GM18505 (cell line): ENCODE measurements around the gene UBE2Q2.
"Not testable (repeated sequence)": the region's sequence is repeated elsewhere in the genome, so short reads cannot be mapped to it uniquely, and the experiment has no call there.

ENCODE experiments used
- ATAC-seq: cut with Tn5 transposase; IDR thresholded peaks from one replicate; pipeline ENCODE4 v1.9.1; 2021; ENCODE audit not compliant: unreplicated experiment
- POLR2A ChIP-seq: IDR thresholded peaks from 4 replicates; pipeline ENCODE4 v1.6.1; 2011; ENCODE audit warnings: borderline replicate concordance; ENCODE audit not compliant: insufficient read depth, insufficient read length; ENCODE audit errors: extremely low read depth

The UBE2Q2 gene

DNA sequence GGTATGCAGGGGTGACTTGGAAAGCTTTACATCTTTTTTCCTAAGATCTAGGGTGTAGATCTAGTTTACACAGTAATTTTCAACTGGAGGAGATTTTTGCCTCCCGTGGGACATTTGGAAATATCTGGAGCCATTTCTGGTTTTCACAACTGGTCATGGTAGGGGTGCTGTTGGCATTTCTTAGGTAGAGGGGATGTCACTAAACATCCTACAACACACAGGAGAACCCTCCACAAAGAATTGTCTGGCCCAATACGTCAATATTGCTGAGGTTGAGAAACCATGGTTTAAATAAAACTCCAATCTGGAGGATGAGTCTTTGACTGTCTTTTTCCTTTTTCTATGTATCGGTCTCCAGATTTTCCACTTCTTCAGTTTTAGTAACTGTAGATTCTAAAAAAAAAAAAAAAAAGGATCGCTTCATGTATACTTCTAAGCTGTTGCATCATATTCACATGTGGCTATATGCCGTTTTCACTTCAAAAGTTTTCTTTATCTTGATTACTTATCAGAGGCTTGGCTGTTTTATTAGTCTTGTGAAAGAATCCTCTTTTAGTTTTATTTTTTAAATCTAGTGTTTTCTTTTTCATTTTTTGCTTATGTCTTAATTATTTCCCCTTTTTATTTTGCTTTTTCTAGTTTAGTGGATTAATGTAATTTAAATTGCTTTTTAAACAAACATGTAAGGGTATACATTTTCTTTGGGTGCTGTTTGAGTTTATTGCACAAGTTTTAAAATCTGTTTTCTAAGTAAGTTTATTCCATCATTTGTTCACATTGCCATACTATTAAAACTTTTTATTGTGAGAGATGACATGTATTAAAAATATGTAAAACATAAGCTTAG lies 21.2 kb downstream of the UBE2Q2 start:
- no peak for ATAC-seq
- no peak for TF ChIP-seq POLR2A

DNA sequence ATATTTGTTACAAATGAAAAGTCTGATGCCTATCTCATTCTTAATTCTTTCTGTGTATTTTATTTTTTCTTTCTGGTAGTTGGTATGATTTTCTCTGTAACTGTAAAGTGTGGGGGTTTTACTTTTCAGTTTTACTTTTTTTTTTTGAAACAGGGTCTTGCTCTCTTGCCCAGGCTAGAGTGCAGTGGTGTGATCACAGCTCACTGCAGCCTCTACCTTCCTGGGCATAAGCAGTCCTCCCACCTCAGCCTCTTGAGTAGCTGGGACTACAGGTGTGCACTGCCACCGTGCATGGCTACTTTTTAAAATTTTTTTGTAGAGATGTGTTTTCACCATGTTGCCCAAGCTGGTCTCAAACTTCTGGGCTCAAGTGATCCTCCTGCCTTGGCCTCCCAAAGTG lies 22.8 kb downstream of the UBE2Q2 start:
- not testable (repeated sequence) for ATAC-seq

DNA sequence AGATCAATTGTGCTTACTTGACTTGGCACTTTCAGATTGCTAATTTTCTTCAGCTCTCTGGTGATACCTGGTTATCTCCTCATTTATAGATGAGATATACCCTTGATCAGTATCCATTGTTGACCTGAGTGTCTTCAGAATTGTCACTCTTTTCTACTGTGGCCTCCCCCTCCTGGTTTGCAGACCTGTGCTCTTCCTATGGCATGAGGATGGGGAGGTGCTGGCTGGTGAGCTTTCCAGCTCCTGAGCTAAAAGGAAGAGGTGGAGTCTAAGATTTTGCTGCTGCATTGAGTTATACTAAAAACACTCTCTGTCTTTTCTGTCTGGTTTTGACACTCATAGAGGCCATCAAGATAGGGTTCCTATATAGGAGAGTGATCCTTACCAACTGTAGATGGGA lies 23.7 kb downstream of the UBE2Q2 start:
- no peak for TF ChIP-seq POLR2A
- ATAC-seq, result no peak

DNA sequence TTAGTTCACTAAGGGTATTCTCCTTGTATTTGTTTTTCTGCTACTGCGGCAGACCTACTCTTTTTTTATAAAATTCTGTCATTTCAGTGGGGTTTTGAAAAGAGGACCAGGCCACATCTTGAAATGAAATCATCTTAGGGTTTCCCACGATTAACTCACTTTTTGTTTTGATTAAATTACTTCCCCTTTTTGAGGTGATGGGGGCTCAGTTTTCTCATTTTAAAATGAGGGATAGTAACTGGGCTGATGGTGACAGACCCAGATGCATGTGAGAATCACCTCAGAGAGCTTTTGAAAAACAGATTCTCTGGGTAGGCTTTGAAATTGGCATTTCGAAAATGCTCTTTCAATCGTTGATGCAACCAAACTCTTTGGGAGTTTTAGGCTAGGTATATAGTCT lies 24.2 kb downstream of the UBE2Q2 start:
- no peak for TF ChIP-seq POLR2A
- no peak for ATAC-seq

DNA sequence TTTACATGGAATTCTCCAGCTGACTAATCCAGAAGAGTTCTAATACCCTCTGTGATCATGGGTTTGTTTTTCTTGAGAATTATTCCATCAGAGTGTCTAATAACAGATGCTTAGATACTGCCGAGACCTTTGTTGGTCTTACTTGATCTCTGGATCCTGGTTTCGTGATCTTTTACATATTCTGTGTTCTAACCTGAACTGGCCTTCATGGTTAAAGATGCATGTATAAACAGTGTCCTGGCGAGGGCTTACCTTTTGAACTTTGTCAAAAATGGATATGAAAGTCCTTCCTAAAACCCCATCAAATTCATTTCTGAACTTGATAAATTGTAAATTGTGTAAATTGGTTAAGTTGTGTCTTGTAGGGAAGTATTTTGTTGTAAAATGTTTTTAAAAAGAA lies 24.8 kb downstream of the UBE2Q2 start:
- no peak for TF ChIP-seq POLR2A
- no peak for ATAC-seq

DNA sequence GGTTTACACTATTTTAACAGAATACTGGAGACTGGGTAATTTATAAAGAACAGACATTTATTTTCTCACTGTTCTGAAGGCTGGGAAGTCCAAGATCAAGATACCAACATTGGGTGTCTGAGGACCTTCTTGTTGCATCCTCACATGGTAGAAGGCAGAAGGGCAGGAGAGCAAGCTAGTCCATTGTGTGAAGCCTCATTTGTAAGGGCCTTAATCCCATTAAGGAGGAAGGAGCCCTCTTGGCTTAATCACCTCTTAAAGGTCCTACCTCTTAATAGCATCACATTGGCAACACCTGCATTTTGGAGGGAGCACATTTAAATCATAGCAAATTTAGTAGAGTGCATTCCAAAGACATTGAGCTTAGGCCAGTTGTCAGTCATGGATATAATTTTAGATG lies 26.2 kb downstream of the UBE2Q2 start:
- ATAC-seq, result no peak
- TF ChIP-seq POLR2A, result no peak

DNA sequence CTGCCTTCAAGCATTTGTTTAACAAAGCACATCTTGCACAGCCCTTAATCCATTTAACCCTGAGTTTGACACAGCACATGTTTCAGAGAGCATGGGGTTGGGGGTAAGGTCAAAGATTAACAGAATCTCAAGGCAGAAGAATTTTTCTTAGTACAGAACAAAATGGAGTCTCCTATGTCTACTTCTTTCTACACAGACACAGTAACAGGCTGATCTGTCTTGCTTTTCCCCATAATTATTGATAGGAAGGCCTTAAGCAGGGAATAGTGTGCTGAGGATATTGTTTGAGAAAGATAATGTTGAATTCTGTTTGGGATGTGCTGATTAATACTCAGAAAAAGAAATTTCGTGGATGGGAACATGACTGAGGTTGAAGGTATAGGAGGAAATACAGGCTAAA lies 28.3 kb downstream of the UBE2Q2 start:
- not testable (repeated sequence) for ATAC-seq

DNA sequence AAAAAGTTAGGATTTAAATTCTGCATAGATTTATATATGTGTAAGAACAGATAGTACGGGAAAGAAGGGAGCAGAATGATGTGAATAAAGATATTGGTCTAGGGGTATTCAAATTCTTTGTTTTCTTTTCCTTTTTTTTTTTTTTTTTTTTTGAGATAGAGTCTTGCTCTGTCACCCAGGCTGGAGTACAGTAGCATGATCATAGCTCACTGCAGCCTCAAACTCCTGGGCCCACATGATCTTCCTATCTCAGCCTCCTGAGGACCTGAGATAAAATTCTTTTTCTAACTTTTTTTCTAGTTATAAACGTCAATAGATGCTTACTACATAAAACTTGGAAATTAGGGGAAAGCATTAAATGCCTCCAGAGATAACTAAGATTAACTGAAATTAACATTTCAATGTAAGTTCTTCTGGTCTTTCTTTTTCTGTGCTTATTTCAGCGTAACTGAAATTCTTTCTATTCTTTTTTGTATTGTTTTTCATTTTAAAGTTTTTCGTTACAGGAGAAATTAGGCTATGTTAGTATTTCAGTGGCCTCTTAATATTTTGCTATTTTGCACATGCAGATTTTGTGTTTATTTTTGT lies 29.2 kb downstream of the UBE2Q2 start:
- no peak for TF ChIP-seq POLR2A
- no peak for ATAC-seq

DNA sequence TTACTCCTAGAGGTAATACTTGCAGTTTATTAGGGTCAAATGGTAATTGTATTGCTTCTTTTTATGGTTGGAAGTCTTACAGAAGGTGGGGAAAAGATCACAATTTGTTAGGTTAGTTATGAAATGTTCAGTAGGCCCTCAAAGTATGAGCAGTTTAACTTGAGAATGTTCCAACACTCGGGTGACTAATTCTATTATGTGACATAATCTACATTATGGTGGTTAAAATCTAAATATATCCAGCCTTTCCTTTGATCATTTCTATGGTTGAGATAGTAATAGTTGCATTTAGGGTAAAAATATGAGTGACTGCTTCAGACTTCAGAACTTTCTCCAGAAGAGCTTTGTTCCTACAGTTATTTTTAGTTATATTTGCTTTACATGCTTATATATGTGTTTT lies 40.8 kb downstream of the UBE2Q2 start:
- no peak for ATAC-seq
- no peak for TF ChIP-seq POLR2A

DNA sequence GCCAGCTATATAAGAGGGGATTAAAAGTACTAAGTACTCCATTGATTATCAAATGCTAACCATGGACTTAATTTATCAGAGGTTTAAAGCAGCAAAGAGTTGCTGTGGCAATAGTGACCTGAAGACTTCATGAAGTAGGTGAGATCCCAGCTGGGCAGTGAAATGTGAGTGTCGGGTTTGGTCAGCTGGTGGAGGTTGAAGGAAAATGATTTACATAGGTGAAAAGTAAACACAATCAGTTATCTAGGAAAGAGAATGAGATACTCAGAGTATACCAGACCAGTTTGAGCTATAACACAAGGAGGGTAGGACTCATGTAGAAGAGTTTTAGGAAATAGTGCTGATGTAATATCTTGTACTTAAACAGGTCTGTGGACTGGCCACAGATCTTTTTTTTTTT lies 43.9 kb downstream of the UBE2Q2 start:
- no peak for TF ChIP-seq POLR2A
- ATAC-seq, result no peak

DNA sequence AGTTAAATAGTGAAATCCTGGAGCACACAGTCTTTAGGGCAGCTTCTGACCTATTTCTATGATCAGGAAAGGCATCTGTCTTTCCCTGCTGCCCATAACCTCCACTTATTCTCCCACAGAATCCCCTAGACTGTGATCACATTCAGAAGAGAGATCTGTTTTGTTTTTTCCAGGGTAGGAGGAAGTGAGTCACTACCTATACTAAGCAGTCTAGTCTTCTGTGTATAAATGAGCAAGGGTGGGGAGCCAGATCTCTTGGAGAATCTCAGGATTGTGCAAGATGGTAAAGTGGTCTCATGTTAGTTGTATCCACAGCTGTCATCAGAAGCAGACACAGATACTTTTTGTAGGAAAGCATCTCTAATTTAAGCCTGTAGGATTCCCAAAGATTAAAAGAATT lies 48.6 kb downstream of the UBE2Q2 start:
- TF ChIP-seq POLR2A, result no peak
- ATAC-seq, result no peak

DNA sequence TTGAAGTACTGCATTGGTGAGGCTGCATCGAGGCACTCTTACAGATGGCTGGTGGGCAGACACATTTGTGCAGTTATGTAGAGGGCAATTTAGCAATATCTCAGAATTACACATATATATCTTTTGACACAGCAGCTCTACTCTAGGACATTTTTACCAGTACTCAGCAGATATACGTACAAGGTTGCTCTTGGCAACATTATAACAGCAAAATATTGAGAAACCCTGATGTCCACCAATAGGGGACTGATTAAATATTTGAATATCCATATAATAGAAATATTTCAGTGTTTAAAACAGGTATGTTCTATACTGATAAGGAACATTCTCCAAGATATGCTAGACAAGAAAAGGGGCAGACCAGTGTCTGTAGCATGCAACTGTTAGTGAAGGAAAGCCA lies 52.5 kb downstream of the UBE2Q2 start:
- no peak for ATAC-seq
- TF ChIP-seq POLR2A, result no peak

DNA sequence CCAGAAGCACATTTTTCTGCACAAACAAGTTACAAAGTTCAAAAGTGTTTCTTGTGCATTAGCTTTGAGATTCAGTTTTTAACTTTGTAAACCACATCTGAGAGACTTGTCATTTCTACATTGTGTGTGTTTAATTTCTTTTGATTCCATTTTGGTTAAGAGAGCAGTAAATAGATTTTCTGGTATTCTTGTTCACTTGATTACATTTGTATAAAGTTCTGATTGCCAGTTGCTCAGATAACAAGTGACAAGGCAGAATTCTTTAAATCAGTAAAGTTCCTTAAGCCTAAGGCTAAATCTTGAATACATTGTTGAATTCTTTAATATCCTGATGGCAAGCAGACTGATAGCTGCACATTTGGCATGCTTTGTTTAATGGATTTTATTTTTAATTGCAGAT lies 57.3 kb downstream of the UBE2Q2 start:
- no peak for TF ChIP-seq POLR2A
- ATAC-seq, result no peak

DNA sequence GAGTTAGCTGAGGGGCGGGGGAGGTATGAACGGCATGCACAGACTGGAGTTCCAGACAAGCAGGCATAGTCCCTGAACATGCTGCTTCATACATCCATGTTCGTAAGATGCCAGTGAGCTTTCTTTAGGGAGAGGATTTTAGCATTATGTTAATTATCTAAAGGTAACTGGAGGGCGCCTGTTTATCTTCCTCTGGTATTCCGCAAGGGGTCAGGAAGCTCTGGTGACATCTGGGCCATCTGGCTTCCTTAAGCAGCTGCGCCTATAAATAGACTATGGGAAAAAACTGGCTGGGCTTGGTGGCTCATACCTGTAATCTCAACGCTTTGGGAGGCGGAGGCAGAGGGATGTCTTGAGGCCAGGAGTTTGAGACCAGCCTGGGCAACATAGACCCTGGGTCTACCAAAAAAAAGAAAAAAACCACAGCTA lies 58.9 kb downstream of the UBE2Q2 start:
- no peak for TF ChIP-seq POLR2A
- no peak for ATAC-seq
